Lower leg skin (tissue), 4 donors: ENCODE results near the gene OR52E8. TPM values are rescaled to one million over a fixed set of nuclear protein-coding genes. Genes with fewer than 3 reads are reported as not detected.

ENCODE experiments used
- DNase-seq, 2 donors: peaks; one replicate each; pipeline ENCODE4 v3.0.0-alpha.2; 2019; ENCODE audit warnings: low spot score in 2 of 2
- H3K4me3 ChIP-seq: fragments of 200-600 bp; sonication (generic); 2 replicates; pipeline ENCODE4 v1.5.1; 2017; ENCODE audit warnings: mild to moderate bottlenecking, low read depth; ENCODE audit not compliant: poor library complexity, severe bottlenecking
- CTCF ChIP-seq, 3 donors: fragments of 450-650 bp; IDR thresholded peaks; one replicate each; pipeline ENCODE4 v1.5.1; 2016; ENCODE audit warnings: antibody characterized with exemption in 3 of 3, mild to moderate bottlenecking in 3 of 3, moderate library complexity in 2 of 3
- POLR2A ChIP-seq, 2 donors: fragments of 450-650 bp; IDR thresholded peaks; one replicate each; pipeline ENCODE4 v1.6.1; 2016 to 2017; ENCODE audit warnings: antibody characterized with exemption in 2 of 2, mild to moderate bottlenecking in 1 of 2, moderate library complexity in 1 of 2
- WGBS, 2 donors: methylation state at CpG; one replicate each; pipeline ENCODE4 v1.1.5; 2018; 5-methylcytosine and 5-hydroxymethylcytosine counted together
- intact Hi-C: fragments of 100-400 bp; cut with DNase I; formaldehyde crosslinking; loops from one replicate; pipeline ENCODE4 v1.15.0; 2023; ENCODE audit warnings: low total_unique reads
- total RNA-seq, 4 donors: library from RNA; depleted of rRNA; stranded (reverse); fragments of >200 nt; gene quantifications; one replicate each; pipeline ENCODE4 v1.1.0, GENCODE V29; 2016

OR52E8 gene
- total RNA-seq, 4 donors from 2014 or later: not detected

- TF ChIP-seq CTCF (IDR thresholded peaks at IDR 0.05) (no peak), POLR2A (IDR thresholded peaks at IDR 0.05) (no peak)
- H3K4me3 ChIP-seq: no peak overlapping the region
- DNase-seq: no peak
- intact Hi-C loops: no loop called here
Measured at GRCh38 chr11:5881756-5882155, 24.3 kb upstream of the OR52E8 start.

GRCh38 chr11:5880329-5880728 is 22.8 kb upstream of the OR52E8 start, which contains the start of gene OR52E4:
Gene OR52E4 (plus strand): TSS chr11:5880629. CDS start chr11:5884293, 3,664 bp downstream.
- H3K4me3 ChIP-seq: no peak within 1 kb of the TSS
- no peak for DNase-seq
- intact Hi-C loops: no loop called here
- TF ChIP-seq POLR2A (IDR thresholded peaks at IDR 0.05): no peak
- TF ChIP-seq CTCF (IDR thresholded peaks at IDR 0.05): no peak
- 74 to 82% methylated on average over 4 of the region's 4 CpGs for WGBS, 2 donors

- intact Hi-C loops: no loop called here
- TF ChIP-seq CTCF (IDR thresholded peaks at IDR 0.05) (no peak), POLR2A (IDR thresholded peaks at IDR 0.05) (no peak)
- WGBS, 2 donors: 39 to 44% methylated on average over 2 of the region's 2 CpGs
- no peak overlapping the region for H3K4me3 ChIP-seq
- no peak for DNase-seq
Measured at GRCh38 chr11:5878564-5878963, 21.1 kb upstream of the OR52E8 start.

GRCh38 chr11:5865826-5866225 is 8.3 kb upstream of the OR52E8 start:
- no peak for DNase-seq
- no peak overlapping the region for H3K4me3 ChIP-seq
- TF ChIP-seq POLR2A (IDR thresholded peaks at IDR 0.05) (no peak), CTCF (IDR thresholded peaks at IDR 0.05) (no peak)
- intact Hi-C loops: no loop called here
- 71 to 83% methylated on average over 2 of the region's 2 CpGs for WGBS, 2 donors

- 96 to 97% methylated on average over 1 of the region's 1 CpG for WGBS, 2 donors
- intact Hi-C loops: no loop called here
- H3K4me3 ChIP-seq: no peak overlapping the region
- DNase-seq: no peak
- no peak for TF ChIP-seq POLR2A (IDR thresholded peaks at IDR 0.05)
- TF ChIP-seq CTCF (IDR thresholded peaks at IDR 0.05): no peak
Measured at GRCh38 chr11:5851002-5851401, 6.5 kb downstream of the OR52E8 start.

GRCh38 chr11:5847711-5848110 is 9.8 kb downstream of the OR52E8 start:
- no peak overlapping the region for H3K4me3 ChIP-seq
- intact Hi-C loops: no loop called here
- DNase-seq: no peak
- TF ChIP-seq POLR2A (IDR thresholded peaks at IDR 0.05) (no peak), CTCF (IDR thresholded peaks at IDR 0.05) (no peak)
